D721Med (cell line): ENCODE results near the gene SLC6A19.
"Not testable (repeated sequence)": the region's sequence is repeated elsewhere in the genome, so short reads cannot be mapped to it uniquely, and the experiment has no call there.

Experiments used
- DNase-seq: peaks from one replicate; pipeline ENCODE4 v3.0.0; 2011; ENCODE audit warnings: low spot score; ENCODE audit not compliant: insufficient read length
- FAIRE-seq: peaks from 2 replicates; lab custom pipeline; 2011; peaks lifted over from hg19 to GRCh38; lab: Jason Lieb, UNC
- CTCF ChIP-seq: IDR thresholded peaks from 2 replicates; pipeline ENCODE4 v1.5.1; 2012; ENCODE audit warnings: mild to moderate bottlenecking, control low read depth; ENCODE audit not compliant: insufficient read depth; ENCODE audit errors: missing control alignments

Gene SLC6A19

GRCh38 chr5:1225081-1225480 lies 23.7 kb downstream of the SLC6A19 start, which contains the start of gene SLC6A18:
Gene SLC6A18 (plus strand): TSS chr5:1225381. CDS start chr5:1225478, 97 bp downstream.
- FAIRE-seq, result no peak
- DNase-seq, result no peak
- TF ChIP-seq CTCF, result no peak

GRCh38 chr5:1226231-1226630 lies 24.8 kb downstream of the SLC6A19 start:
- TF ChIP-seq CTCF, result no peak
- FAIRE-seq, result no peak

GRCh38 chr5:1226839-1227581 lies 25.6 kb downstream of the SLC6A19 start:
- no peak for TF ChIP-seq CTCF
- DNase-seq (no peak), FAIRE-seq (no peak)

More at GRCh38 chr5:1226231-1226630, 24.8 kb downstream of the SLC6A19 start:
- no peak for DNase-seq

- TF ChIP-seq CTCF, result no peak
- FAIRE-seq (no peak), DNase-seq (no peak)
These were observed 26.3 kb downstream of the SLC6A19 start for GRCh38 chr5:1227667-1228066.

- FAIRE-seq, result no peak
- no peak for TF ChIP-seq CTCF
- no peak for DNase-seq
These were observed 26.7 kb downstream of the SLC6A19 start for GRCh38 chr5:1228120-1228519.

- not testable (repeated sequence) for FAIRE-seq, DNase-seq
These were observed 27.6 kb downstream of the SLC6A19 start for GRCh38 chr5:1229023-1229422.

- FAIRE-seq (no peak), DNase-seq (no peak)
- TF ChIP-seq CTCF, result no peak
These were observed 28.4 kb downstream of the SLC6A19 start for GRCh38 chr5:1229822-1230221.

- DNase-seq (no peak), FAIRE-seq (no peak)
- no peak for TF ChIP-seq CTCF
These were observed 29.2 kb downstream of the SLC6A19 start for GRCh38 chr5:1230551-1230950.
